ENCODE measurements around the gene MRPL14. TPM values are rescaled to one million over a fixed set of nuclear protein-coding genes. Genes with fewer than 3 reads are reported as not detected.
"Not testable (repeated sequence)": the region's sequence is repeated elsewhere in the genome, so short reads cannot be mapped to it uniquely, and the experiment has no call there.

Gene MRPL14
- total RNA-seq, 1 donor from 2014 or later: 36.8 TPM

DNA sequence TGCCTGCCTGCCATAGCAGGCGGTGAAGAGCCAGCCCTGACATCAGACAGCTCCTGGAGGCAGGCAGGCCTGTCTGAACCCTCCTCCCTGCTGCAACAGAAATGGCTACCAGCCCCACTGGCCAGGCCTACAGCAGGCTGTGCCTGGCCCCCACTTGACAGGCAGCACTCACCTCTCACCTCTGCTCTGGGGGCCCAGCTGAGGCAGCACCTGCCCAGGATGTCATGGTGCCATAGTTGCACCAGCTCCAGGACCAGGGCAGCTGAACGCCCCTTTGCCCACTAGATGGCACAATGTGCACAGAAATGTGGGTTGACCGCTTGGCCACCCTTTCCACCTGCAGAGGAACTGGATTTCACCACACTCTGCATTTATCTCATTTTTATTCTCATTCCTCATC, 30.6 kb downstream of the MRPL14 start:
- intact Hi-C loops (cut with micrococcal nuclease): loop anchor here (10.0 kb wide), 1 partner anchor 238 kb away; no protein-coding TSS in a partner anchor
- H3K27me3 ChIP-seq (ENCODE audit: low read depth): no peaks in the 10 kb centered on the region
- H3K4me1 ChIP-seq: peaks cover 12% of the 10 kb centered on the region
- no peak overlapping the region for H3K27ac ChIP-seq (replicated peaks)
- no peak overlapping the region for H3K4me3 ChIP-seq
- H3K9me3 ChIP-seq (replicated peaks): no peaks in the 10 kb centered on the region
- peak; percentile 62 for DNase-seq
- no peaks in the 10 kb centered on the region for H3K36me3 ChIP-seq
- peak; percentile 88 for TF ChIP-seq CTCF (IDR thresholded peaks at IDR 0.05; ENCODE audit: borderline replicate concordance)

DNA sequence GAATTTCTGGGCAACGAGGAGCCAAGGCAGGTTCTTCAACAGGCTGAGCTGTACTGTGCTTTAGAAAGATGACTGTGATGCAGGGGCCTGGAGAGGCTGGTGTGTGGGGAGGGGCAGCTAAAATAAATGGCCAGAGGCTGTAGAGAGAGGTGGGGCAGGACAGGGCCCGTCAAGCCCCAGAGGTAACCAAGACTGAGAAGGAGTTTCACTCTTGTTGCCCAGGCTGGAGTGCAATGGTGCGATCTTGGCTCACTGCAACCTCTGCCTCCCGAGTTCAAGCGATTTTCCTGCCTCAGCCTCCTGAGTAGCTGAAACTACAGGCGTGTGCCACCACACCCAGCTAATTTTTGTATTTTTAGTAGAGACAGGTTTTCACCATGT, 32.0 kb downstream of the MRPL14 start:
- not testable (repeated sequence) for H3K9me3 ChIP-seq (replicated peaks); H3K4me3 ChIP-seq; DNase-seq; H3K27me3 ChIP-seq (ENCODE audit: low read depth); H3K27ac ChIP-seq (replicated peaks); H3K4me1 ChIP-seq; H3K36me3 ChIP-seq
- intact Hi-C loops (cut with micrococcal nuclease): loop anchor here (10.0 kb wide), 1 partner anchor 240 kb away; no protein-coding TSS in a partner anchor

DNA sequence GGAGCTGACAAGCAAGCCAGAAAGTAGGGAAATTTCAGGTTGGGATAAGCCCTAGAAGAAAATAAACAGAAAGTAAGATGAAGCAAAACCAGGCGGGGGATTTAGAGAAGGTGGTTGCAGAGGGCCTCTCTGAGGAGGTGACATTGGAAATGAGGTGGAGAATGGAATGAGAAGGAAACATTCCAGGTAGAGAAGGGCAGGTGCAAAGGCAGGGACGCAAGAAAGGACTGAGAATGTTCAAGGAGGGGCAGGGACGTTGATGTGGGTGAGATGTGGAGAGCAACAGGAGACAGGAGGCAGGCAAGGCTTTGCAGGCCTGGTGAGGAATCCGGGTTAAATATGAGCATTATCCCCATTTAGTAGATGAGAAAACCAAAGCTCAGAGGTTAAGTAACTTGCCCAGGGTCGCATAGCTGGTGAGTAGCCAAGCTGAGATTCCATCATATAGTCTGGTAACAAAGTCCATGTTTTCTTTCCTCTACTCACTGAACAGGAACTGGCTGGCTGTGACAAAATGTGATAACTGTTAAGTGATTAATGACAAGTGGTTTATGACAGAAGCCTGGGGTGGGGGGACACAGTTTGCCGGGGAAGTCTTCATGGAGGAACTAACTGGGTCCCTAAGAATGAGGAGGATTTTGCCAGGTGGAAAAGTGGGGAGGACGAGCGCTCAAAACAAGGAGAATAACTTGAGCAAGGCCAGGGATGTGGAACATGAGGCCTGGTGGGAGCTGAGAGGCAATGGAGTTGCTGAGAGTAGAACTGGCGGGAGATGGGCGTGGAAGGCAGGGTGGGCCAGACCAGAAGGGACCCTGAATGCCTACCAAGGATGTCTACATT, 32.6 kb downstream of the MRPL14 start:
- Histone ChIP-seq H3K4me1 (peaks cover 3% of the 10 kb centered on the region), H3K27ac (replicated peaks) (no peak overlapping the region), H3K27me3 (ENCODE audit: low read depth) (no peaks in the 10 kb centered on the region), H3K4me3 (no peak overlapping the region), H3K36me3 (no peaks in the 10 kb centered on the region), H3K9me3 (replicated peaks) (no peaks in the 10 kb centered on the region)
- TF ChIP-seq CTCF (IDR thresholded peaks at IDR 0.05; ENCODE audit: borderline replicate concordance): no peak
- intact Hi-C loops (cut with micrococcal nuclease): loop anchor here (10.0 kb wide), 1 partner anchor 240 kb away; no protein-coding TSS in a partner anchor
- no peak for DNase-seq

GRCh38 chr6:44093750-44094402, 33.4 kb downstream of the MRPL14 start:
- H3K9me3 ChIP-seq (replicated peaks): no peaks in the 10 kb centered on the region
- H3K4me3 ChIP-seq: no peak overlapping the region
- peaks cover 3% of the 10 kb centered on the region for H3K4me1 ChIP-seq
- H3K36me3 ChIP-seq: no peaks in the 10 kb centered on the region
- no peak for DNase-seq
- TF ChIP-seq CTCF (IDR thresholded peaks at IDR 0.05; ENCODE audit: borderline replicate concordance): no peak
- no peak overlapping the region for H3K27ac ChIP-seq (replicated peaks)
- intact Hi-C loops (cut with micrococcal nuclease): loop anchor here (10.0 kb wide), 1 partner anchor 241 kb away; no protein-coding TSS in a partner anchor
- no peaks in the 10 kb centered on the region for H3K27me3 ChIP-seq (ENCODE audit: low read depth)

- Histone ChIP-seq H3K27me3 (ENCODE audit: low read depth) (no peaks in the 10 kb centered on the region), H3K4me3 (no peak overlapping the region), H3K36me3 (no peaks in the 10 kb centered on the region), H3K4me1 (peaks cover 3% of the 10 kb centered on the region), H3K27ac (replicated peaks) (no peak overlapping the region), H3K9me3 (replicated peaks) (no peaks in the 10 kb centered on the region)
- no peak for TF ChIP-seq CTCF (IDR thresholded peaks at IDR 0.05; ENCODE audit: borderline replicate concordance)
- intact Hi-C loops (cut with micrococcal nuclease): loop anchor here (10.0 kb wide), 1 partner anchor 242 kb away; no protein-coding TSS in a partner anchor
- no peak for DNase-seq
Measured at GRCh38 chr6:44093066-44093465, 34.2 kb downstream of the MRPL14 start.

All from left ventricle myocardium inferior (tissue), 1 donor.